GM18498 (cell line): ENCODE results near the gene MTR.

Experiments
- ATAC-seq: cut with Tn5 transposase; IDR thresholded peaks from one replicate; pipeline ENCODE4 v1.9.1; 2021; ENCODE audit warnings: mild to moderate bottlenecking, moderate library complexity; ENCODE audit not compliant: unreplicated experiment

The MTR gene

GRCh38 chr1:236947794-236948193 lies 152.7 kb downstream of the MTR start:
- no peak for ATAC-seq

- no peak for ATAC-seq
Measured at GRCh38 chr1:236948381-236948780, 153.3 kb downstream of the MTR start.

GRCh38 chr1:236948996-236949395 lies 153.9 kb downstream of the MTR start:
- ATAC-seq, result no peak

- no peak for ATAC-seq
Measured at GRCh38 chr1:236950365-236950764, 155.3 kb downstream of the MTR start.

- ATAC-seq, result no peak
Measured at GRCh38 chr1:236951672-236952071, 156.6 kb downstream of the MTR start.

- no peak for ATAC-seq
Measured at GRCh38 chr1:236952246-236953003, 157.3 kb downstream of the MTR start.

- no peak for ATAC-seq
Measured at GRCh38 chr1:236953151-236953700, 158.1 kb downstream of the MTR start.
